Activated CD4-positive, CD25-positive, alpha-beta regulatory T cell treated with anti-CD3 and anti-CD28 coated beads, Interleukin-2, amount 50 U/mL, for 72 hours (primary cell): ENCODE measurements around the gene KCNK3.

Experiments
- DNase-seq: peaks from one replicate; pipeline ENCODE4 v3.0.0; 2021

KCNK3 gene

DNA sequence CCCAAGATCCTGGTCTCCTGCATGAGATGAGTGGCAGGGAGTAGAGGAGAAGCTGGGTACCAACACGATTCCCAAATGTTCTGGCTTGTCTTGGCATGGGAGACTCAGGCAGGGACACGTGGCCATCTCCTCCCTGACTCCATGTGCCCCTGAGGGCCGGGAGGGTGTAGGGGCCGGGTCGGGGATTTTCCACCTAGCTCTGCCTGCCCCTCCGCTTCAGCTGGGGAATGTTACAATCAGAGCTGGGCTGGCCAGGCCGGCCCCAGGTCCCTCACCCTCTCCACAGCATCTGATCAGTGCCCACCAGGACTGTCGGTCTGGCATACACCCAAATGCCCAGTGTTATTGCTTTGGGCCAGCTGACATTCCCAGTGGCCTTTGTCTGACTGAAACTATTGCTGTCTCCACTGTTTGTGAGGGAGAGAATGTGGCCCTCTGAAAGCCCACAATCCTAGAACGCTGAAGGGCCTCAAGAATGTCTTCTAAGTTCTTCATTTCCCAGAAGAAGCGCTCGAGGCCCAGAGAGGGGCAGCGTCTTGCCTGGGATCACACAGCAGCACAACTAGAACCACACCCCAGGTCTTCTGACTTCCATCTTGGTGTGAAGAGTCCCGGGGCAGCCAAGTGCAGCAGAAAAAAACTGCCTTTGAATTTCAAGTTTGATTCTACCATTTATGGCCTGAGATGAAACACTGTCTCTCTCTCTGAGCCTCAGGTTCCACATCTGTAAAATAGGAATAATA lies 23.2 kb downstream of the KCNK3 start:
- no peak for DNase-seq

DNA sequence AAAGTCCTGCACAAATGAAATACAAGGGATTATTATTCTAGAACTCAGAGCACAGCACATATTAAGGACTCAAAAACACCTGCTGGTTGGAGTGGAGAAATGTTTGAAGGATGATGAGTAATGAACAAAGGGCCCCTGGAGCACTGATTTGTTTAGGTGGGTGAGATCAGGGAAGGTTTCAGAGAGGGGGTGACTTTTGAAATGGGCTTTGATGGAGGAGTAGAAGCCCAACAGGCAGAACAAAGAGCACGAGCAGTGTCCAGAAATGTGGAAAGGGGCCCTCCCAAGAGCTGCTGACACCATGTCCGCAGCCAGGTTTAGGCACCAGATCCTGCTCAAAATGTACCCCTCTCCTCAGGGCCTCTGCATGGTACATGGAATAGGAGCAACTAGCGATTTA lies 23.8 kb downstream of the KCNK3 start:
- no peak for DNase-seq

DNA sequence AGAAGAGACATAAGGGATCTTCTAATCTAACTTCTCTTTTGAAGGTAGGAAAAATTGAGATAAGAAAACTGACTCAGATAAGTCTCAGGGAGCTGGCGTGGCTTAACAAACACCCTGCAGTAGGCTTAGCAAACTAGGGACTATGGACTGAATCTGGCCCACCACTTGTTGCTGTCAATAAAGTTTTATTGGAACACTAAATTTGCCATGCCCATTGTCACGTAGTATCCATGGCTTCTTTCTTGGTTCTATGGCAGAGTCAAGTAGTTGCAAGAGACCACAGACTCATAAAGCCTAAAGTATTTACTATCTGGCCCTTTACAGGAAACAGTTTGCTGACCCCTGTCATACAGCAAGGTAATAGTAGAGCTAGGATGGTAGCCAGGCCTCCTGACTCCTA lies 24.2 kb downstream of the KCNK3 start:
- DNase-seq: no peak

DNA sequence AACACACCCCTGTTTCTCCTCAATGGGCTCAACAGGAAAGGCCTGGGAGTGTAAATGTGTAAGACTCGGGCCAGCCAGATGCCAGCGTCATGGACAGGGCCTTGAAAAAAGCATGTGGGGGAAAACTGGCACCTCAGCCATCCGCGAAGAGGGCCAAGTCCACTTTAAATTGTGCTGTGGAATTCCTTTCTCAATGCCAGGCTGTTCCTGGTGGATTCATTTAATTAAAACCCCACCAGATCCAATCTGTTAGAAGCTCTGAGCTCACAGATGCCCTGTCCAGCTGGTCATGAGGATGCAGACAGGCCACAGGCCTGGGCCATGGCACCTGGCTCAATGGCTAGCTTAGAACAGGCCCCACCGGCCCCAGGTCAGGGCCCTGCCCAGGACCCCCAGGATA lies 24.8 kb downstream of the KCNK3 start:
- no peak for DNase-seq

DNA sequence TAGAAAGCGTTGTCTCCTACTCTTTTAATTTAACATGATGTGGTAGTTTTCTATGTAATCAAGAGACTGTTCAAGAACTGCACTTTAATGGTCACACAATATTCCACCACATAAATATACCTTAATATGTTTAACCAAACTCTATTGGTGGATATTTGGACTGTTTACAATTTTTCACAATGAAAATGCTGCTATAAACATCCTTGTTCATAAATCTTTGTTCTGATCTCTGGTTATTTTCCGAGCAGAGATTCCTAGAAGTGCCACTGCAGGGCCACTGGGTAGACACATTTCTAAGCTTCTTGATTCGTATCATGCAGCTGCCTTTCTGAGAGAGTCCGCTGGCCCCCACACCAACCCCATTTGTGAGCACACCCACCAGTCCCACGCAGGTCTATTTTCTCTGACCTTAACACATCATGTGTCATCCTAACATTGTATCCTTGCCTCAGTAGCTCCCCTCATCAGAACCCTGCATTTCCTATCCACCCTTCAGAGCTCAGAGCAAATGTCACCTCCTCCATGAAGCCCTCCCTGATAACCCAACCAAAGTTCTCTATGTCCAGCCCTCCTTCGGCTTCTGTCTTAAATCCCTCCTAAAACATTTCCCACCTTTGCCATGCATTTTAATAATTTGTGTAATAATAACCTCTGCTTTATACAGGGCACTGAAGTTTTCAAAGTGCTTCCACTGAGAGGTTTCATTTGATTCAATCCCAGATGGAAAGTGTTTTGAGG lies 26.6 kb downstream of the KCNK3 start:
- DNase-seq: no peak

DNA sequence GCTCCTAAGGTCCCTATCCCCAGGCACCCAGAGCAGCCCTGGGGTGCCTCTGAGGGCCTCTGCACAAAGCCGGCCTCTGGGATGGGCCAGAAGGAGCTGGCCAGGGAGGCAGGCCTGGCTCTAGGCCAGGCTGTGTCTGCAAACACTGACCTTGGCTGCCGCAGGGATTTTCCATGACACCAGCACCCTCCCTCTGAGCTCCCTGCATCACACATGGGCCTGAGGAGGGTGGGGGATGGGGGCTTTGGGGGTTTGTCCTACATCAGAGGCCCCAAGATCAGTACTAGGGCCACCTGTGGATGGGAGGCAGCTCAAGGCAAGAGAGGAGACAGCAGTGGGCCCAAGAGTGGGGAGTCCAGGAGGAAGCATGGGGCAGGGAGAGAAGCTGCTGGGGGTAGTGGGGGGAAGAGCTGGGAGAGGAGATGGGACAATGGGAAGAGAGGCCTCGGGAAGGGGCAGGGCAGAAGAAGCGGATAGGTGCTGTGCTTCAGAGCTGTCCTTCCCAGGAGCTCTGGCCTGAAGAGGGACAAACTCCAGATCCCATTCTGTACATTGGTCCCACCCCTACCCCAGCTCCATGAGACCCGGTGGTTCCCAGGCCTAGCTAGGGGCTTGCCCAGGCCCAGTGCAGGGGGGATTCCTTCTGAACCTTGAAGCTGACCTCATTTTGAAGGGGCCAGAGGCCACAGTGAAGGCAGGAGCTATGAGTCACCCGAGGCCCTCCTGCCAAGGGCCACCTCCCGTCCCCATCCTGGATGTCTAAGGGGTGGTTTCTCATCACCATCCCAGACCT lies 28.0 kb downstream of the KCNK3 start:
- DNase-seq: no peak

DNA sequence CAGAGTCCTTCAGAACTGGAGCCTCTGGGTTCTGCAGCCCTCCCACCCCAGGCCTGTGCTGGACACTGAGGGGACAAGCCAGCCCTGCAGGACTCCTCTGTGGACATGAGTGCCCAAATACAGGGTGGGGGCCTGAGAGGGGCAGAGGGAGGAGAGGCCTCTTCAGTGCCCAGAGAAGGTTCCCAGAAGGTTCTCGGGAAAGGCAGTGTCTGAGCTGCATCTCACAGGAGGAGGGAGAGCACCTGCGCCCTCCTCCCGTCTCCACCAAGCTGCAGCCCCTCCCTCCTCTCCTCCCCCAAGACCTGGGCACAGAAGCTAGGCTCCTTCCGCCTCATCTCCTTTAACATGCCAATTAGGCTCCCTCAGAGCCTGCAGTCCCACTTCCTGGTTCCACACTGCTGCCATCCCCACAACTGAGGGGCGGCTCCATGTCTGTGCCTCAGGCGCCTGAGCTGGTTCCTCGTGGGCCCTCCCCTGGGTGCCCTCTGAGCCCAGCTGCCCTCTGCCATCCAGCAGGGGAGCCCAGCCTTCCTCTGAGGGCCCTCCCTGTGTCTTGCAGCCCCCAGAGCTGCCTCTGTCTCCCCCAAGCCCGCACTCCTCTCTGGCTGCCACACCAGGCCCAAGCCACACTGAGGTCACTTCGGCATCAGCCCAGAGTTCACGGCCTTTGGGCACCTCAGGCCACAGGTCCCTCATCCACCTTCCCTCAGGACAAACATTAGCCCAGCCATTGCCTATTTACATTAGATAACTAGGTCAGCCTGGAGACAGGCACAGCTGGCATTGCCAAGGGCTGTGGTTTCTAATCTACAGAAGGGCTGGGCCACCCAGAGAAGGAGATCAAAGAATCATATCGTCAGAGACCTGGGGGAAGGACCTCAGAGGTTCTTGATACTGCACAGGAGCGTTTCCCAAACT lies 28.9 kb downstream of the KCNK3 start:
- no peak for DNase-seq

DNA sequence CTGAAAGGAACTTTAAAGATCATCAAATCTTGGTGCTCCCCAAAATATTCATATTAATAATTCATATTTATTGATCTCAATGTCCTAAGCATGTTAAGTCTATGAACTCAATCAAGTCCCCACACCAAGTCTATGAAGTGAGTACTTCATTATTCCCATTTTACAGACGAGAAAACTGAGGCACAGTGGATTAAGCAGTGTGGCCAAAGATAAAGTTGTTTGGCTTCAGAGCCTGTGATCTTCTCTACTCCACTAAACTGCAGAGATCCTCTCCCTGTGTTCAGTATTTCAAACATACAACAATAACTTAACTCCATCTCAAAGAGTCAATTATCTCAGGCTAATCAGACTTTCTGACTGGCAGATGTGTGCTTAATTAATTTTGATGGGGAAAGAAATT lies 29.8 kb downstream of the KCNK3 start:
- DNase-seq: no peak

DNA sequence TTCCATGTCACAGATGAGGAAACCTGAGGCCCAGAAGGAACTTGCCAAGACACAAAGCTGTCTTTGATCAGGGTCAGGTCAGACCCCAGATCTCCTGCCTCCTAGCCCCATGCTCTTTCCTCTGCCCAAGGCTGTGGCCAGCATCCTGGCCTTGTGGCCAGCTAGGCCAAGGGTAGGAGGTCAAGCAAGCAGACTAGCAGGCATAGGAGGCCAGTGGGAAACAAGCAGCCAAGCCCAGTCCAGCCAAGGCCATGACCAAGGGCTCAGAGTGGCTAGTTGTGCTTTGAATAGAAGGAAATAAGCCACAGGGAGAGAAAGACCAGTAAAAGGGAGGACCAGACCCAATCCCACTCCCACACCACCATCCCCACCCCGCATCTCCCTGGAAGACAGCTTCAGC lies 30.4 kb downstream of the KCNK3 start:
- no peak for DNase-seq

DNA sequence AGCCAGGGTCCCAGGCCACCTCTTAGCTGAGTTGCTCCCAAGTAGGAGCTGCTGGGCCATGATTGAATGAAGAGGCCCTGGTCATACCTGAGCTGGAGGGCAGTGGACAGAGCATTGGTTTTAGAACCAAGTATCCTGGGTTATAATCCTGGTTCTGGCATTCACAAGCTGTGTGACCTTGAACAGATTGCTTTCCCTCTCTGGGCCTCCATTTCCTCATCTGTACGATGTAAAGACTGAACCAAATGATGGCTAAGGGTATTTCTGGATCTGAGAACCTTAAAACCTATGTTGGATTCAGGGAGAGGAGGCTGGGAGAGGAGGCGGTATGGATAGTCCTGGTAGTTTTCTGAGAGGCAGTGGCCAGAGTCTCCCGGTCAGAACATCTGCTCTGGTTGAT lies 31.0 kb downstream of the KCNK3 start:
- DNase-seq: no peak

DNA sequence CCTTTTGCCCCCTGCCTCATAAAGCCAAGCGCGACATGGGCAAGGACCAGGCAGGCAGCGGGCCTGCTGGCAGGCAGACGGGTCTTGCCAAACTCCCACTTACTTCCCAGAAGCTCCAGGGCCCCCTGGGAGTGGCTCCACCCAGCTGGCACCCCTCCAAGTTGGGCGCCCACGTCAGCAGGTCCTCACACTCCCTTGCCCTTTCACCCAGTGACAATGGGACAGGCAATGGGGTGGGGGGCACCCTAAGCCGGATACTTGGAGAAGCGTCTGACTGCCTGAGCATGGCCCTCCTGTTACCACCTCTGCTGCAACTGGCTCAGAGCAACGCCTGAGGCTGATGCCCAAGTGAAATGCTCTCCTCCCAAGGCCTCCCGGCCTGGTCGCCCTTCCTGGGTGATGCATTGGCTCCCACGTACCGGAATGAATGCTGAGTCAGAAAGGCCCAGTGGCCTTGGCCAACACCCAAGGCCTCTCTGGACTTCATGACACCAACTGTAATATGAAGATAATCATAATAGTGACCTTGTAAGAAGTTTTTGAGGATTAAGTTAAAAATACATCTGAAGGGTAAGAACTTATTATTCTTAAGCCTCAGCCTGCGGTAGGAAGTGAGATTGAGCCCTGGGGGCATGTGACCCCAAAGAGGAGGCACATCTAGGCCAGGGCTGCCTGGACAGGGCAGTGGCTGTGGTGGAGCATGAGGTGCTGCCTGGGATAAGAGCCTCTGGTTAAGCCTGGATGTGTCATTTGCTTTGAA lies 31.6 kb downstream of the KCNK3 start:
- DNase-seq: no peak

DNA sequence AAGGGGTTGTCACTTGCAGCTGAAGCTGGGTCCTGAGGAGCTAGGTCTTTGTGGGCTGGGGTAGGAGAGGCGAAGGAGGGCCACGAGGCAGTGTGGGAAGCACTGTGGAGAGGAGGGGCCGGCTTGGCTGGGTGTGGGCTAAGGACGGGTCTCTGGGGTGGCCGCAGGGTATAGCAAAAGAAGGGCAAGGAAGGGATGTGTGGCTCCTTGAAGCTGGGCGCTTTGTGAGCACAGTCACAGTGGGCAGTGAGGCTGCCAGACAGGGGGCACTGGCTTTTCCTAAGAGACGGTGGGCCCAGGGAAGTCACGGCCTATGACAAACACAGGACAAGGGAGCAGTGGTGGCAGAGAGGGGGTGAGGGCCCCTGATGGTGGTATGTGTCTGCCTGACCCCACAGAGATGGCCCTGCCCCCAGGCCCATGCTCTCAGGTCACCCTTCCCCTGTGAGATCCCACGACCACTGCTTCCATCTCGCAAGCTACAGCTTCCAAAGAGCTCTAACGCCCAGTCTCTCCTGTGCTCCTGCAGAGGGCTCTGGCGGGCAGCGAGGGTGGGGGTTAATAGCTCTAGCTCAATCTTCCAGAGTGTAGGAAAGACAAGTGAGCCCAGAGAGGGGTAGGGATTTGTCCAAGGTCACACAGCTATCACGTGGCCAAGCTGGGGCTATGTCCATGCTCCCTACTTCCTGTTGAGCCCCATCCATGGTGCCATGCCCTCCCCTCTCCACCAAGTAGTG lies 32.4 kb downstream of the KCNK3 start:
- DNase-seq: no peak

DNA sequence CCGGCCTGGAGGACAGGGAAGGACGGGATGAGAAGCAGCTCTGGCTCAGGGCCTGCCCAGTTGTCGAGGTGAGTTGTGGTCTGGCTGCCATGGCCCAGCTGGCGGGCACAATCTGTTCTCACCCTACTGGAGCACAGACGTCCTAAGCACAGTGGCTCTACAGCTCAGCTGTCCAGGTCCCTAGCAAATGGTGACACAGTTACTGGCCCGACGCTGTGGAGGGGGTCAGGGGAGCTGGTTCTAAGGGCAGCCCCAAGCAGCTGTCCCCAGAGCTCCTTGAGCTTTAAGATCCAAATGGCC lies 32.9 kb downstream of the KCNK3 start:
- no peak for DNase-seq

DNA sequence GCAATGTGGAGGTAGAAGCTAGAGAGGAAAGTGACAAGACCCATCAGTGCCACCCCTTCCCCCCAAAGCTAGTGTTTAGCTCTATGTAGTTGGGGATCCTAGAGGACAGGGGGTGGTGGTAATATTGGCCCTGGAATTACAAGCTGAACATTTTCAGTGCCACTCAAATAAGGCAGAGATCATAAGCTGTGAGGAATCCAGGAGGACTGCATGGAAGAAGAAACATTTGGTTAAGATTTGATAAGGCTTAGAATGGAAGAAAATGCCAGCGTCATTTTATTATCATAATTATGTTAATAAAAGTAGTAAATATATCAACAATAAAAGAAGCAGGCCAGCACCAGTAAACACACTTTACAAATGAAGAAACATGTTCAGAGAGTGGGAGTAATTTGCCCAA lies 33.7 kb downstream of the KCNK3 start:
- no peak for DNase-seq

DNA sequence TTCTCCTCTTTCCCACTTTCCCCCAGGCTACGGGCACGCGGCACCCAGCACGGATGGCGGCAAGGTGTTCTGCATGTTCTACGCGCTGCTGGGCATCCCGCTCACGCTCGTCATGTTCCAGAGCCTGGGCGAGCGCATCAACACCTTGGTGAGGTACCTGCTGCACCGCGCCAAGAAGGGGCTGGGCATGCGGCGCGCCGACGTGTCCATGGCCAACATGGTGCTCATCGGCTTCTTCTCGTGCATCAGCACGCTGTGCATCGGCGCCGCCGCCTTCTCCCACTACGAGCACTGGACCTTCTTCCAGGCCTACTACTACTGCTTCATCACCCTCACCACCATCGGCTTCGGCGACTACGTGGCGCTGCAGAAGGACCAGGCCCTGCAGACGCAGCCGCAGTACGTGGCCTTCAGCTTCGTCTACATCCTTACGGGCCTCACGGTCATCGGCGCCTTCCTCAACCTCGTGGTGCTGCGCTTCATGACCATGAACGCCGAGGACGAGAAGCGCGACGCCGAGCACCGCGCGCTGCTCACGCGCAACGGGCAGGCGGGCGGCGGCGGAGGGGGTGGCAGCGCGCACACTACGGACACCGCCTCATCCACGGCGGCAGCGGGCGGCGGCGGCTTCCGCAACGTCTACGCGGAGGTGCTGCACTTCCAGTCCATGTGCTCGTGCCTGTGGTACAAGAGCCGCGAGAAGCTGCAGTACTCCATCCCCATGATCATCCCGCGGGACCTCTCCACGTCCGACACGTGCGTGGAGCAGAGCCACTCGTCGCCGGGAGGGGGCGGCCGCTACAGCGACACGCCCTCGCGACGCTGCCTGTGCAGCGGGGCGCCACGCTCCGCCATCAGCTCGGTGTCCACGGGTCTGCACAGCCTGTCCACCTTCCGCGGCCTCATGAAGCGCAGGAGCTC lies 35.4 kb downstream of the KCNK3 start:
- no peak for DNase-seq

DNA sequence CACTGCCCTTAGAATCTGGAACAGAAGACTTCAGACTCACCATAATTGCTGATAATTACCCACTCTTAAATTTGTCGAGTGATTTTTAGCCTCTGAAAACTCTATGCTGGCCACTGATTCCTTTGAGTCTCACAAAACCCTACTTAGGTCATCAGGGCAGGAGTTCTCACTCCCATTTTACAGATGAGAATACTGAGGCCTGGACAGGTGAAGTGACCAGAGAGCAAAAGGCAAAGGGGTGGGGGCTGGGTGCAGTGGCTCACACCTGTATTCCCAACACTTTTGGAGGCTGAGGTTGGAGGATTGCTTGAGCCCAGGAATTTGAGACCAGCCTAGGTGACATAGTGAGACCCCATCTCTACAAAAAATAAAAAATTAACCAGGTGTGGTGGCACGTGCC lies 36.8 kb downstream of the KCNK3 start:
- DNase-seq: no peak

DNA sequence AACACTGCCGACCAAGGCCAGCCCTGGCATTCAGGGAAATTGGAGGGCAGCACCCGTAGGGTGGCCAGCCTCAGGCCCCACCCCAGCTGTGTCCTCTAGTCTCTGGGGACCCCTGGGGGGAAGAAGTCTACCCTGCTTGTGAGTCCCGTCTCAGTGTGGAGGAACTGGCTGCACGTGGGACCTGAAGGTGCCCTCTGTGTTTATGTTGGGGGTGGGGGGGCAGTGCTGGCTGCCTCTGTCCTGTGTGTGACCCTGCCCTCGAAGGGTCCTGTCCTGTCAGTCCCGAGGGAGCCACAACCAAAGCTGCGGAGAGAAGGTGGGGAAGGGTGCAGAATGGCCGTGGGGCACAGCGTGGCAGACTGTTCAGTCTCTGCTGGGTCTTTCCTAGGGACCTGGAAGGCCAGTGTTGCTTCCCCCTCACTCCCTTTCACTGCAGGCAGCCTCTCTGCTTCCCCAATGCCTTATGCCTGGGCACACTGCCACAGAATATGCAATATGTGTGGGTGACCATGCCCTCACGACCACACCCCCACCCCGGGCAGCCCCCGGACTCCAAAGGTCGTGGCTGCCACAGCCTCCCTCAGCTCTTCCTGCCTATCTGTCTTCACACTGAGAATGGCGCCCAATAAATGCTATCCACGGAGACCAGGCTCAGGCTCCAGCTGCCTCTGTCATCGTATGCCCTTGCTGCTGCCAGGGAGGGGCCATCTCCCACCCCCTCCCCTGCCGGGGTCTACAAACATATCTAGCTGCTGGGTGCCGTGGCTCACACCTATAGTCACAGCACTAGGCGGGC lies 38.2 kb downstream of the KCNK3 start:
- DNase-seq: no peak

DNA sequence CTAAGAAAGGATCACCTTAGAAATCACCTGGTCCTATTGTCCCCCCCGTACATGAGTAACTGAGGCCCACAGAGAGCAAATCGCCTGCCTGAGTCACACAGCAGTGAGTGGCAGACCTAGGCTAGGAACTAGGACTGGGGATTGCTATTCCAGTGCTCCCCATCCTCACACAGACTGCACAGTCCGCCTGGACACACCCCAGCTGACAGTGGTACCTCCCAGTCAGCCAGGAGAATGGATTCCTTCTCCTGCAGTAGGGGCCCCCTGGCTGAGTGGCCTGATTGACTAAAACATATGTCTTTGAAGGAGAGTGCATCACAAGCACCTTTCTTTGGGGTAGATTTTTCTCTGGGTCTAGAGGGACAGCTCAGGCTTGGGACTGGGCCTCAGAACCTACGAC lies 39.2 kb downstream of the KCNK3 start:
- no peak for DNase-seq

DNA sequence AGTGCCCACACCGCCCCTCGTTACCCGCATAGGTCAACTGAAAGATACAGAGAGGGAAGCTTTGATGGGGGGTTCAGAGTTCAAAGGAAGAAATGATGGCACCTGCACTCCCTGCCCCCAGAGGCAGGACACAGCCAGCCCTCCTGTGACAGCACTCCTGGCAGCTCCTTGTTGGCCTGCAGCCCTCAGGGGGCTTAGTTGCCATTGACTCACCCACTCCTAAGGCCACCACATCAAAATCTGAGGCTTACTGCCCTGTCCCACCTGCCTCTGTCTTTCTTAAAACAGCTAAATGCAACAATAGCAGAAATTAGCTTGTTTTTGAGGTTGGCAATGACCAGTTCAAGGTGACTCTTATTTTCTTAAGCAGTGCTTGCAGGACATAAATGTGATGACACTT lies 39.9 kb downstream of the KCNK3 start:
- no peak for DNase-seq

DNA sequence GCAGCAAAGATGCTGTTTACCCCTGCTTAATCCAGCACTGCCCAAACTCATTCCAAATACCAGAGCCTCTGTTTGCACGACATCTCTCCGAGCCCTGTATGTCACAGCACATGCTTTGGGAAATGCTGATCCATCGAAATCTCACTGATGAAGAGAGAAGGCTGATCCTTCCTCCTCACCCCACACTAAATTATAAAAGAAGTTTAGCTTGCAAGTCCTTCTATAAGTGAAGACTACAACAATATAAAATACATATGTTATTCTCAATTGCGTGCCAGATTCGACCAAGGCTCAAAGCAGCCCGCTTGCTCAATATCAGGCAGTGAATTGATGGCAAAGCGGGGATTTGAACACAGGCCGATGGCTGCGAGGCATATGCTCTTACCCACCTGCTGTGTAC lies 40.9 kb downstream of the KCNK3 start:
- DNase-seq: no peak
